Measurements from ENCODE around the gene CLDN19.

The CLDN19 gene, protein sequence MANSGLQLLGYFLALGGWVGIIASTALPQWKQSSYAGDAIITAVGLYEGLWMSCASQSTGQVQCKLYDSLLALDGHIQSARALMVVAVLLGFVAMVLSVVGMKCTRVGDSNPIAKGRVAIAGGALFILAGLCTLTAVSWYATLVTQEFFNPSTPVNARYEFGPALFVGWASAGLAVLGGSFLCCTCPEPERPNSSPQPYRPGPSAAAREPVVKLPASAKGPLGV

GRCh38 chr1:42739753-42740700 is at the start of gene CLDN19:
Gene CLDN19 (minus strand): TSS chr1:42740236. CDS start chr1:42740063, 173 bp downstream.
- DNase-seq: no peak

DNA sequence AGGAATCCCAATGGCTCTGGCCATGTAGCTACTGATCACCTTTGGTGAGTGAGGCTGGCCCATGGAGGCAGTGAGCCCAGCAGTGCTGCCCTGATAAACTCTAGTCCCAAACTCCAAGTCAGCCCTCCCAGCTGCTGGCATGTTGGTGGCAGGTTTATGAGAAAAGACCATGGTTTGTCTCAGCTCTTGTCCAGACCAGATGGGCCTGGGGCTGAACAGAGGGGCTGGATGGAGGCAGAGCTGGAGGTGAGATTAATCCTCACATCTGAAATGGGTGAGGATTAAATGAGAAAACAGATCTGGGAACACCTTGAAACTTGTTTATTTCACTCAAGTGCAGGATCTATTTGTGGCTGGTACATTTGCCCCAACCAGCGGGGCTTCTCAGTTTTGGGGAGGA is 48.0 kb upstream of the CLDN19 start:
- DNase-seq: no peak

- no peak for DNase-seq
Observed at GRCh38 chr1:42786097-42786496, 46.1 kb upstream of the CLDN19 start.

DNA sequence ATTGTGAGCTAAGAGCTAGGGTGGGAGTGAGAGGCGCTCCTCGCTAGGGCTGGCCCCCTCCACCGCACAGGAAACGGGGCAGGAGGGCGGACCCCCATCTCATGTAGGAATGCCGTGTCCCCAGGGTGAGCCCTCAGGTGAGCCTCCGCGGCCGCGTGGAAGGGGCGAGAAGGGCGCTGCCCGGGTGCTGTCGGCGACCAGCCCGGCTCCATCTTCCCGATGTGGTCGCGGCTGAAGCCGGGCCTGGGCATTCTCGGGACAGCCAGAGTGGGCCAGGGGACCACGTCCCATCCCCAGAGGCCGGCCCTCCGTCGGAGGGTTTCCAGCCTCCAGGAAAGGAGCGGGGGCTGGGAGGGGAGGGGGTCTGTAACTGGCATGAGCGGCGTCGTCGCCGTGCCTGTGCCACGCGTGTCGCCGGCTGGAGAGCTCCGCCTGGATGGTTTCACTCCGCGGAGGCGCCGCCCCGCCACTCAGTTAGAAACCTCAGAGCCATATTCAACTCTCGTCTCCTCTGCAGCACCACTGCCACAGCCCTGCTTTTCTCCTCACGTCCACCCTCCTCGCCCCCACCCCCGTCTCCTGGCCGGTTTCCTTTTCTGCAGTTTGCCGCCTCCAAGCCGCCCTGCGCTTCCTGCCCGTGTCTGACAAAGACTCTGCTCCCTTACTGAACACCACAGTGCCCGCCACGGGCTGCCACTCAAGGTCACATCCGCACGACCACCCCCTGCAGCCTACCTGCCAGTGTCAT is 45.1 kb upstream of the CLDN19 start, which contains the start of gene TMEM269:
TSS of gene TMEM269 (plus strand) at position 46 of the 748 bp plus-strand sequence. CDS start 4,903 bp downstream, outside the sequence.
- no peak for DNase-seq

- DNase-seq: no peak
Observed at GRCh38 chr1:42784547-42784945, 44.5 kb upstream of the CLDN19 start.

DNA sequence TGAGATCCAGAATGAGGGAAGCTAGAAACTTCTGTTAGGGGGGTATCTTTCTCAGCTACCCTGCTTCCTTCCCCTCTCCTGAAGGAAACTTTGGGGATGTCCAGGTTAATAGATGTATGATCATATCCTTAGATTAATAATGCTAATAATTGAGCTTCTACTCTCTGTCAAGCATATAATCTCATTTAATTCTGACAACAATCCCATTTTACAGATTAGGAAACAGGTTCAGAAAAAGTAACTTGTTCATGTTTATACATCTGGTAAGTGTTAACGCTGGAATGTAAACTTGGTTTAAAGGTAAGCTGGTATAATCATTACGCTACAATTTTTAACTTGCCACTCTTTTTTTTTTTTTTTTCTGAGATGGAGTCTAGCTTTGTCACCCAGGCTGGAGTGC is 43.1 kb upstream of the CLDN19 start:
- DNase-seq: no peak

GRCh38 chr1:42780176-42780575 is 40.1 kb upstream of the CLDN19 start:
- no peak for DNase-seq

DNA sequence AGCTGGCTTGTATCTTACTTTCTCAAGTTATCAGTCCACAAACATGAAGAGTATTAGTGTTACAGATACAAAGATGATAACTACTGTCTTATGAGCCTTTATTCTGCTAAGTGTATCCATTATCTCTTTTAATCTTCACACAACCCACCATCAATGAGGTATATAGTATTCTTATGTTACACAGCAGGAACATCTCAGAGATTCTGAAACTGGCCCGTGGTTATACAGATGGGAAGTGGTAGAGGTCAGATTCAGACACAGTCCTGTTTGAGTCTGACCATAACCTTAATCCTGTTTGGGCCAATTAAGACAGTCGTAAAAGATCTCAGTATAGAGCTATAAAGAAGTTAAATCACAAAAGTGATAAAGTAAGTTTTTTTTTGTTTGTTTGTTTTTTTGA is 39.7 kb upstream of the CLDN19 start:
- DNase-seq: no peak

- no peak for DNase-seq
Observed at GRCh38 chr1:42777852-42778251, 37.8 kb upstream of the CLDN19 start.

GRCh38 chr1:42776502-42776901 is 36.5 kb upstream of the CLDN19 start:
- no peak for DNase-seq

- DNase-seq: no peak
Observed at GRCh38 chr1:42774928-42775526, 35.0 kb upstream of the CLDN19 start.

DNA sequence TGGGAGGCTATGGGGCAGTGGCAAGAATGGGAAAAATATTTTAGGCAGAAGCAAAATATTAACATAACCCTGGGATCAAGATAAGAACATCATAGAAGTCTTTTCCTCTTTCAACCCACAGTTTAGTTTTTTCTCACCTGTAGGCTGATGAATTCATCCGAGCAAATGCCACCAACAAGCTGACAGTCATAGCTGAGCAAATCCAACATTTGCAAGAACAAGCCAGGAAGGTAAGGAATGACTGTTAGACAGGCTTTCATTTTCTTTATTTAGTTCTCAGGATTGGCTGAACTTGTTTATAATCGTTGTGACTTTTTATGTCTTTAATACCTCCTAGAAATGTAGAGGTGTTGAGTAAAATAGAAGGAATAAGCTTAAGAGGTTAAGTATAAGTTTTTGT is 33.4 kb upstream of the CLDN19 start:
- no peak for DNase-seq

DNA sequence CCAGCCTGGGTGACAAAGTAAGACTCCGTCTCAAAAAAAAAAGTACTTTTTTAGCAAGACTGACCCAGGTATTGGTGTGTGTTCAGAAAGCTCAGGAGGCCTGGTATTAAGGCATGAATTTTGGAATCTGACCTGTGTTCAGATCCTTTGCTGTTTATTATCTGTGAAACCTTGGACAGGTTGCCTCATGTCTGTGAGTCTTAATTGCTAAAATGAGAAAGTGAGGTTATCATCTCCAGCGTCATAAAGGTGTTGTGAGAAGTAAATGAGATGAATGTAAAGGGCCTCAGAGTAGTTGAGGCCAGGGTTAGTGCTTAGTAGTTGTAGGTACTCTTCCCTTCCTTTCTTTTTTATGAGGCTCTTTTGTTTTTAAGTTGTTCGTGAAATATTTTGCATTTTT is 29.8 kb upstream of the CLDN19 start:
- no peak for DNase-seq

GRCh38 chr1:42768172-42768571 is 28.1 kb upstream of the CLDN19 start:
- DNase-seq: no peak

DNA sequence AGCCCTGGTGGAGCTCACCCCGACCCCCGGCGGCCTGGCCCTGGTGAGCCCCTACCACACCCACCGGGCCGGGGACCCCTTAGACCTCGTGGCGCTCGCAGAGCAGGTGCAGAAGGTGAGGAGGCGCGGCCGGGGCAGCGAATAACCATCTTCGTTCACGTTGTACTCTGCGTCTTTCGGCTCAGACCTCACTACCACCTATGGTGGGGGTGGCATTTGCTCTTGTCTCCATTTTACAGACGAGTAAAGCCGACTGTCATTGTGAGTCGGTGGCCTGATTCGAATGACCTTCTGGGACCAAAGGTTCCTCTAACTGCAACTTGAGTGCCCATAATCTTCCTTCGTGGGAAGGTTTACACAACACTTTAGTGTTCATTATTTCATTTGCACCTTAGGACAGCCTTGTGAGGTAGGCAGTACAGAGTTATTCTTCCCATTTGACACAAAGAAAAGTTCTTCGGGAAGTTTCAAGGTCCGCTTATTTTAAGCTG is 27.5 kb upstream of the CLDN19 start:
- DNase-seq: no peak

- DNase-seq: peak; percentile 97
Observed at GRCh38 chr1:42766741-42767509, 26.9 kb upstream of the CLDN19 start, which contains the start of the genes C1orf50 and P3H1. Gene C1orf50 (plus strand): TSS chr1:42767249. CDS start chr1:42767312, 63 bp downstream. Gene P3H1 (minus strand): TSS chr1:42767028. CDS start chr1:42766971, 57 bp downstream.

DNA sequence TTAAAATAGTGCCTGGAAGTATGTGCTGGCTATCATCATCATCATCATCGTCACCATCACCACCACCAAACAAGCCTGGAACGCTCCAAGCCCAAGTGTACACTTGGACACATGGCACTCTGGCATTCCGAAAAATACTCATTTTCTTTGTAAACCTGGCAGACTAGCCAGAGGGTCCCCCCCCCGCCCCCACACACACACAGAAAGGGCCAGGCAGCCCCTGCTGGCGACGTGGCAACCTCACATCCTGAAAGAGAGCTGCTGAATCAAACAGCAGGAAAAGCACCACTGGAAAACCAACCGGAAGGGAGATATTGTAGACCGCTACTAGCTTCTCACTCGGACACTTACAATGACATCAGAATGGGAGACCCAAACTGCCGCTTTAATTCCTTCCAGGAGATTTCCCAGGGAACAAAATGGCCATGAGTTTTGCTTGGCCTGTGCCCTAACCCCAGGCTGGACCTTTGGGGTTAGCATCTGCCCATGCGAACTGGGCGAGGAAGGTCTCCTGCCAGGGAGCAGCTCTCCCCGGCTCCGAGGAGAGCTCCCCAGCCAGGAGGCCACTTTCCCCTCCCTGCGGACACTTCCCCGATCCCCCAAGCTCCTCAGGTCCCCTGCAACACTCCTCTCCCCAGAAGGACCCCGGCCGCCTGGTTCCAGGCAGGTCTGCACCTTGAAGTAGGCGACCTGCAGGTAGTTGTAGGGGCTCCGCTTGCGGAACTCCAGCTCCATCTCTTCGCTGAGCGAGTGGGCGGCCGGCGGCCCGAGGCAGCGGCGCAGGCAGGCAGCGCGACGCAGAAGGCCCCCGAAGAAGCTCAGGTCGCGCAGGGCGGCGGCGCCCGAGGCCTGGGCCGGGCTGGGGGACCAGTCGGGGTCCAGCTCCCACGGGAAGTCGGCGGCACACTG is 26.1 kb upstream of the CLDN19 start:
- DNase-seq: no peak

DNA sequence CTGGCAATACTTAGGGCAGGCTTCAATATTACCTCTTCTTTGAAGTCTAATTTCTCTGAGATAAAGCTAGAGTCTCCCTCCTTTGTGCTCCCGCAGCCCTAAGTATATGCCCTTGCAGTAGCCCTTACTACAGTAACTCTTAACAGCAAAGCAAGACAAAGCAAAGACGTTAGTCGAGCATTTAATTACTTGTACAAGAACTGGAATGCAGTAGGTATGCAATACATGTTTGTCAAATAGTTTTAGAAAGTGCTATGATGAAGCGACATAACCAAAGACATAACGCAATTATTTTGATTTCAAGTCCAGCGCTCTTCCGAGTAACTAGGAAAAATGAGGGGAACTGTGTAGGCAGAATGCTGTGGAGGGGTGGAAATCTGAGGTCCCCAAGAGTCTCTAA is 25.2 kb upstream of the CLDN19 start:
- no peak for DNase-seq

DNA sequence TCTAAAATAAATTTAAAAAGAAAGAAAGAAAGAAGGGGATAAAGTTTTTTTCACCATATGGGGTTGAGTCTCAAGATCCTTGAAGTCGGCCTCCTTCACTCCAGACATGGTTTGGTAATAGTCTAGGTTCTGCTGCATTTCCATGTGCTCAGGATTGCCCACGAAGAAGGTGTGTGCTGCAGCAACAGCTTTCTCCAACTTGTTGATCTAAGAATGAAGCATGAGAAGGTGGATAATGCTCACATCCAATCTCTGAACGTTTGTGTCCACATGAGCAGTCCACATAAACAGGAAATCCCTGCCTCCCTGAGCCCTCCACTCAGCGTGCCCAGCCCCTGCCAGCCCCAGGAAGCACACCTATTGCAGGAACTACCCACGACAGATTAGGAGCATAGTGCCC is 22.2 kb upstream of the CLDN19 start:
- no peak for DNase-seq

- no peak for DNase-seq
Observed at GRCh38 chr1:42761567-42761966, 21.5 kb upstream of the CLDN19 start.

DNA sequence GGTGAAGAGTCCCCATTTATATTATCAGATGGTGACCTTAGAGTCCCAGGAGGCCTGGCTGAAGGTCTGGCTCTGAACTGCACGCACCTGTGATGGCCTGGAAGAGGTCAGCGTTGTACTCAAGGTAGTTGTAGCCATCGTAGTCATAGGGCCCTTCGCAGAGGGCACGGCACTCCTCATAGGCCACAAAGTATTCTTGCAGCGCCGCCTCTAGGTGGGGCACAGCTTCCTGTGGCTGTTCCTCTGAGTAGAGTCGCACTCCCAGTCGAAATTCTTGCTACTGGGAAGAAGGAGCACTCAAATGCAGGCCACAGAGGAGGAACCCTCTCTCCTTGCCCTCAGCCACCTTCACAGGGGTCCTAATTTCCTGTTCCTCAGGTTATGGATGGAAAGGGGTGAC is 19.1 kb upstream of the CLDN19 start:
- DNase-seq: no peak
